Keratinocyte (primary cell): ENCODE measurements around the gene NDNF. TPM values are rescaled to one million over a fixed set of nuclear protein-coding genes. Genes with fewer than 3 reads are reported as not detected.

ENCODE experiments used
- DNase-seq: peaks from one replicate; pipeline ENCODE4 v3.0.0-alpha.2; 2011; ENCODE audit warnings: low read depth, missing footprints, low spot score
- FAIRE-seq: peaks from 2 replicates; lab custom pipeline; 2011; peaks lifted over from hg19 to GRCh38; lab: Jason Lieb, UNC
- H2AFZ ChIP-seq: 2 replicates; pipeline ENCODE4 v1.6.0; 2012; ENCODE audit warnings: low read length, control low read depth, inconsistent platforms; ENCODE audit not compliant: control insufficient read depth
- H3K27ac ChIP-seq: 2 replicates; pipeline ENCODE4 v1.5.1; 2011; ENCODE audit warnings: low read length; ENCODE audit not compliant: control insufficient read depth, insufficient read depth
- H3K27me3 ChIP-seq: 3 replicates; pipeline ENCODE4 v1.6.0; 2011; ENCODE audit warnings: low read length; ENCODE audit not compliant: control insufficient read depth, insufficient read depth; ENCODE audit errors: extremely low read depth
- H3K36me3 ChIP-seq, 2 experiments: 2 replicates in 1 of 2; 3 replicates in 1 of 2; pipeline ENCODE4 v1.5.1; 2011; ENCODE audit warnings: low read length in 2 of 2, mild to moderate bottlenecking in 1 of 2; ENCODE audit not compliant: control insufficient read depth in 2 of 2, insufficient read depth in 2 of 2; ENCODE audit errors: extremely low read depth in 1 of 2
- H3K4me1 ChIP-seq: 3 replicates; pipeline ENCODE4 v1.5.1; 2011; ENCODE audit warnings: low read length; ENCODE audit not compliant: control insufficient read depth, insufficient read depth; ENCODE audit errors: extremely low read depth
- H3K4me2 ChIP-seq: 3 replicates; pipeline ENCODE4 v1.6.0; 2011; ENCODE audit warnings: low read depth, low read length; ENCODE audit not compliant: control insufficient read depth, insufficient read depth; ENCODE audit errors: extremely low read depth
- H3K4me3 ChIP-seq, 3 experiments: fragments of 200-600 bp in 1 of 3; sonication (generic) in 1 of 3; 2 replicates in 2 of 3; 3 replicates in 1 of 3; pipeline ENCODE4 v1.5.1; 2011 to 2016; ENCODE audit warnings: low read length in 3 of 3, mild to moderate bottlenecking in 3 of 3, control low read depth in 2 of 3, inconsistent platforms in 1 of 3, low read depth in 1 of 3, mixed read lengths in 1 of 3, mixed run types in 1 of 3, moderate library complexity in 1 of 3; ENCODE audit not compliant: control insufficient read depth in 2 of 3, insufficient read depth in 2 of 3; ENCODE audit errors: extremely low read depth in 1 of 3
- H3K79me2 ChIP-seq: 2 replicates; pipeline ENCODE4 v1.6.0; 2012; ENCODE audit warnings: low read length; ENCODE audit not compliant: control insufficient read depth, insufficient read depth
- H3K9ac ChIP-seq: 3 replicates; pipeline ENCODE4 v1.6.0; 2011; ENCODE audit warnings: low read length; ENCODE audit not compliant: control insufficient read depth, insufficient read depth; ENCODE audit errors: extremely low read depth
- H3K9me1 ChIP-seq: 3 replicates; pipeline ENCODE4 v1.6.0; 2011; ENCODE audit warnings: low read length; ENCODE audit not compliant: control insufficient read depth, insufficient read depth; ENCODE audit errors: extremely low read depth
- H3K9me3 ChIP-seq: 2 replicates; pipeline ENCODE4 v1.5.1; 2012; ENCODE audit warnings: low read depth, low read length; ENCODE audit not compliant: control insufficient read depth
- H4K20me1 ChIP-seq: 3 replicates; pipeline ENCODE4 v1.6.0; 2011; ENCODE audit warnings: low read length; ENCODE audit not compliant: control insufficient read depth, insufficient read depth; ENCODE audit errors: extremely low read depth
- CTCF ChIP-seq, 3 experiments: IDR thresholded peaks in 1 of 3; conservative IDR thresholded peaks in 1 of 3; optimal IDR thresholded peaks in 1 of 3; 2 replicates in 2 of 3; 3 replicates in 1 of 3; pipeline versions ENCODE3 to v1.5.1; 2011; ENCODE audit warnings: low read length in 3 of 3, mild to moderate bottlenecking in 3 of 3, moderate library complexity in 2 of 3, control low read depth in 1 of 3, inconsistent platforms in 1 of 3; ENCODE audit not compliant: insufficient read depth in 2 of 3; ENCODE audit errors: extremely low read depth in 1 of 3
- EZH2 ChIP-seq: IDR thresholded peaks from one replicate; pipeline ENCODE4 v1.6.1; 2012; ENCODE audit warnings: inconsistent platforms, mild to moderate bottlenecking, low read length, moderate library complexity
- dilution Hi-C: fragments of 300-500 bp; cut with MboI; formaldehyde crosslinking; loops from one replicate; pipeline ENCODE4 v1.7.0; 2020; ENCODE audit warnings: low sequenced_read_pairs; ENCODE audit not compliant: extremely low pct_ligation_motif_present
- polyA plus RNA-seq, 5 experiments: library from polyadenylated mRNA; depleted of rRNA in 3 of 5; stranded (reverse) in 3 of 5; stranded (forward) in 1 of 5; unstranded in 1 of 5; fragments of >200 nt; gene quantifications; 1 replicate in 1 of 5; 2 replicates in 3 of 5; 3 replicates in 1 of 5; pipeline versions ENCODE4 v1.2.1 to v1.2.3, GENCODE V29; 2011 to 2012; ENCODE audit warnings: missing spikeins in 2 of 5, low read depth in 1 of 5, low replicate concordance in 1 of 5

Gene NDNF
- polyA plus RNA-seq, 1 donor (not counting 4 experiments of a cell fraction or from before 2014, with no cell fraction given), result not detected

GRCh38 chr4:121048165-121048564, 24.2 kb downstream of the NDNF start:
- Histone ChIP-seq H3K36me3 (no peaks in the 10 kb centered on the region), H3K9me1 (no peaks in the 10 kb centered on the region), H3K4me2 (no peak overlapping the region), H3K4me3 (no peak overlapping the region), H3K4me1 (no peaks in the 10 kb centered on the region), H3K9me3 (no peaks in the 10 kb centered on the region), H3K79me2 (no peaks in the 10 kb centered on the region), H3K27me3 (no peaks in the 10 kb centered on the region), H2AFZ (no peak overlapping the region), H3K27ac (no peak overlapping the region), H3K9ac (no peak overlapping the region), H4K20me1 (no peaks in the 10 kb centered on the region)
- dilution Hi-C loops, result no loop called here
- no peak for FAIRE-seq
- TF ChIP-seq EZH2 (no peak), CTCF (optimal IDR thresholded peaks at IDR 0.05 in 1 of 3, IDR thresholded peaks at IDR 0.05 in 1 of 3, conservative IDR thresholded peaks at IDR 0.05 in 1 of 3; ENCODE audit: extremely low read depth in 1 of 3, insufficient read depth in 2 of 3, low read length in 3 of 3) (no peak)
- no peak for DNase-seq

- H3K4me1 ChIP-seq, result no peaks in the 10 kb centered on the region
- no peak overlapping the region for H2AFZ ChIP-seq
- no peaks in the 10 kb centered on the region for H3K36me3 ChIP-seq
- H3K9me1 ChIP-seq, result no peaks in the 10 kb centered on the region
- no peak overlapping the region for H3K4me3 ChIP-seq
- no peaks in the 10 kb centered on the region for H3K79me2 ChIP-seq
- no peak for DNase-seq
- H3K9me3 ChIP-seq, result no peaks in the 10 kb centered on the region
- no peak overlapping the region for H3K27ac ChIP-seq
- H3K27me3 ChIP-seq, result no peaks in the 10 kb centered on the region
- dilution Hi-C loops, result no loop called here
- no peak for FAIRE-seq
- H3K4me2 ChIP-seq, result no peak overlapping the region
- no peak for TF ChIP-seq CTCF (optimal IDR thresholded peaks at IDR 0.05 in 1 of 3, IDR thresholded peaks at IDR 0.05 in 1 of 3, conservative IDR thresholded peaks at IDR 0.05 in 1 of 3; ENCODE audit: extremely low read depth in 1 of 3, insufficient read depth in 2 of 3, low read length in 3 of 3)
- TF ChIP-seq EZH2, result no peak
- H4K20me1 ChIP-seq, result no peaks in the 10 kb centered on the region
- H3K9ac ChIP-seq, result no peak overlapping the region
Observed at GRCh38 chr4:121041307-121042090, 30.8 kb downstream of the NDNF start.
